NCI-H524 treated with DMSO at 0.1 percent for 48 hours (cell line): Measurements from ENCODE around the gene BMX.

Experiments used
- DNase-seq: peaks from one replicate; lab custom pipeline; 2025; lab: John Stamatoyannopoulos, UW

The BMX gene

GRCh38 chrX:15570145-15570544 is 69.5 kb downstream of the BMX start:
- DNase-seq = no peak

GRCh38 chrX:15574017-15574416 is 73.4 kb downstream of the BMX start:
- DNase-seq = no peak

DNA sequence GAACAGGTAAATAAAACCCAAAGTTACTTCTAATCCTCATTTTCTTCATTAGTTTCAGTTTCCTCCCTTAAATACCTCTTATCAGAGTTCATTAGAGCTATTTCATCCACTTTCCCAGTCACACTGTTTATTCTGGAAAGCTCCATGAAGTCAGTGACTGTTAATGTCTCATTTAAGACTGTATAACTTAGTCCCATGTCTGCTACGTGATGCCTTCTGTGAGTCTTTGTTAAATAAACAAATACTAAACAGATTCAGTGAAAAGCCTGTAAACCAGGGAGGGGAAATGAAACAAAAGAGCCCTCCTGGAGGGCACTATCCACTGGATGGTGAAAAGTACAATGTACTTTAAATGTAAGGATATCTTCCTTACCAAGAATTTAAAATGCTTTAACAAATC is 75.4 kb downstream of the BMX start:
- no peak for DNase-seq

DNA sequence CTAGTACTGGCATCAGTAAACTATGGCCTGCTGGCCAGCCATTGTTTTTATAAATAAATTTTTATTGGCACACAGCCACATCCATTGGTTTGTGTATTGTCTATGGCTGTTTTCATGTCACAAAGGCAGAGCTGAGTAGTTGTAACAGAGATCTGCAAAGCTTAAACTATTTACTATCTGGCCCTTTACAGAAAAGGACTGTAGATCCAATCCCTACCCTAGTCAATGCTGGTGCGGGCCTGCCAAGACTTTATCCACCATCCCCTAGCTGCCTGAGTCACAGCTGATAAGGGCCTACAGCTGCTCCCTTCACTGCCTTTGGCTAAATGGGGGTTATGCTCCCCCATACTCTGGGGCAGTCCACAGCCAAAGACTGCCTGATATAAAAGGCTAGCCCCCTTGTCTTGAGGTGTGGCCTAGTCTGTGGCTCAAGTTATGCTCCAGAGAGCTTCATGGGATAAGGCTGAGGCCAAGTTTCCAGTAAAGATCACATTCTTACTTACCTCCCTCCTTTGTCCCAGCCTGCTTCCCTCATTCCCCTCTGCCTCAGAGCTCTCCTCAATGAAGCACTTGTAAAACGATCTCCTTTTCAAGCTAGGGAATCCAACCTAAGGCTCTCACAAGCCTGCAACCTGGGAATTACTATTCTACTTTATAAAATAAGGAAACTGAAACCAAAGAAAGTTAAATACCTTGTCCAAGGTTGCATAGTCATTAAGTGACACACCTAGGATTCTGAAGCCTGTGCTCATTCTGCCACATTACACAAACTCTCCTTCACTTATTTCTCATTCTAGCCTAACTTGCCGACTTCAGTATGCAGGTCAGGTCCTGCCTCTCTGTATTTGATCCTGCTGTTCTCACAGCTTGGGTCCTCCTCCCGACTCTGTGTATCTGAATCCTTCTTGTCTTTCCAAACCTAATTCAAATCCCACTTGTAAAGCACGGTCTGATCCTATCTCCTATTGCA is 79.5 kb downstream of the BMX start:
- no peak for DNase-seq

DNA sequence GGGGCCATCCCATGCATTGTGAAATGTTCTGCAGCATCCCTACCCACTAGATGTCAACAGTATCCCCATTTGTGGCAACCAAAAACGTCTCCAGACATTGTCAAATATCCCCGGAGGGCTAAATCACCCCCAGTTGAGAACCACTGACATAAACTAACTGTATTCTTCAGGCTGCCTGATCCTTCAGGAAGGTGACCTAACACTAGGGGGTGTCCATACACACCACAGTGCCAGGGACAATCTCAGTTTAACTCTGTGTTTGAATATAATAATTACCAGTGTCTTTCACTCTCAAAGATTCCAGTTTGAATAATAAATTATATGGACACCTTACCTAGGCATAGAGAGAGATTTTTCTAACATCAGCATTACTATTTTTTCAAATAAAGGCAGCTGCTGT is 93.8 kb downstream of the BMX start:
- no peak for DNase-seq

DNA sequence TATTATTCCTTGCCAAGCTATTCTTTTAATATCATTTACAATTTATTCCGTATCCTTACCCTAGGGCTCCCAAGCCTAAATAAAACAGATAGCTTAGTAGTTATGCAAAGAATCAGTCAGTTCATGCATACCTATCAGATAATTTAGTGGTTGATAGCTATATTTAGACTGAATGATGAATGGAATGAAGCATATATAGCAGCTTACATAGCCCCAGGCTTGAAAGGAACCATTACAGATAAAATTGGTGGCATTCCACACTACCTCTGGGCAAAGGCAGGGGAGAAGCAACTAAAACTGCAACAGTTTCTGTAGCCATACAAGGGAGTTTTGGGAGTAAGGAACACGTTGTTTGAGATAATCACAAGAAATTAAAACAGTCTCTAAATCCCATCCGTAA is 97.4 kb downstream of the BMX start:
- no peak for DNase-seq

DNA sequence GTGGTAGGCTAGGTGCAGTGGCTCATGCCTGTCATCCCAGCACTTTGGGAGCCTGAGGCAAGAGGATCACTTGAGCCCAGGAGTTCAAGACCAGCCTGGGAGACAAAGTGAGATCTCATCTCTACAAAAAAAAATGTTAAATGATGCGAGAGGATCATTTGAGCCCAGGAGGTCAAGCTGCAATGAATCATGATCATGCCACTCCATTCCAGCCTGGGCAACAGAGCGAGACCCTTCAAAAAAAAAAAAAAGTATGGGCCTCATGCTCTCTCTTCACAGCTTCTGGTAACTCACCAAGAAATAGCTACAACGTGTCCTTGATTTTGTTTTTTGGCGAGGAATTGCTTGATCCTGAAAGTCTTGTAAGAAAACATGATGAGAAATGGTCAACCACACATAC is 98.9 kb downstream of the BMX start:
- DNase-seq = no peak

GRCh38 chrX:15600049-15600448 is 99.4 kb downstream of the BMX start:
- DNase-seq = no peak

DNA sequence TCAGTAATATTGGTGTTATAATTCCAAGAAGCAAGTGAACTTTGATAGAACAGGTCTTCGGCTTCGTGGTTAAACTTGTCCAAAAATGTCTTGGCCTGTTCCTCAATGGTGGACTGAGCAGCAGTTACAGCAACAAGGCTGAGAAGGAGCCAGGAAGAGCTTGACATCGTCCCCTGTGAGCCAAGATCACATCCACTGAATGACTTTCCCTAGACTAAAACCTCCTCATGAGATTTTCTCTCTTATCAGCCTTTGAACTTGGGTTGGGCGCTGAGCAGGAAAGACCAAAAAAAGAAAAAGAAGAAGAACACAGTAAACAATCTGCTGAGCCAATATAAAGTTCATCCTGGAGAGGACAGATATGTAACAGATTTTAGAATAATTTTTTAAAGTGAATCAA is 100.1 kb downstream of the BMX start, which contains the start of gene ACE2:
TSS of gene ACE2 (minus strand) at position 216 of the 400 bp plus-strand sequence. CDS start at position 167, 49 bp downstream.
- DNase-seq = no peak

- DNase-seq = no peak
Observed at GRCh38 chrX:15601932-15602331, 101.3 kb downstream of the BMX start.

- no peak for DNase-seq
Observed at GRCh38 chrX:15602761-15603160, 102.2 kb downstream of the BMX start.

- no peak for DNase-seq
Observed at GRCh38 chrX:15605226-15605625, 104.6 kb downstream of the BMX start.
